ENCODE results near the gene RAD51B.

RAD51B gene

DNA sequence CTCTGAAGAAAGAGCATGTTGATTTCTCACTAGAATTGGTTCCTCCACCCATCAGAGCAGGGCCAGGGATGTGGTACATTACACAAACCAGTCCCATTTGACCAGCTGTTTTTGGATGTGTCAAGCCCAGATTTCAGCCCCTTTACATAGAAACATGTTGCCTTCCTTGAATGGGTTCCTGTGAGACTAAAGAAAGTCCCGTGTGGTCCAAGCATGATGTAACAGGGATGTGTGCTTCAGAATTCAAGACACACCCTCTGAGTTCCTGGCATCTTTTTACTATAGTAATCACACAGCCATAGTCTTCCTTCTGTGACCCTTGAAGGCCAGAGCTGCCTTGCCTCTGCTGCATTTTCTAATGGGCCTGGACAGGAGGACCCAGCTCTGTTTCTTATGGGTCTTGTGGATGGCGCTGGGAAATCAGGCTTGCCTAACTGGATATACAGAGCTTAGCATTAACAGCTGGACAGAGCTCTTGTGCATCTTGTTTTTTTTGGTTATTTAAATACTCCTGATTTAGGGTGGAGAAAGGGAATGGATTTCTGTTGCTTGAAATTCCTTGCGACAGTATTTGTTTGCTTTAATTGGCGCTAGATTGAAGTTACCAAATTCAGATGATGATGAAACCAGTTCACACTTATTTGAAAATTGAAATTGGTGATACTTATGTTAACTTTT is 632.3 kb downstream of the RAD51B start:
- TF ChIP-seq Cebpa-rat (IDR thresholded peaks at IDR 0.05): peak in 7 of 11 experiments; percentile 29 to 97 (median 91); a peak in 13 of 22 replicates
- H3K9ac ChIP-seq: peak overlapping the region in 8 of 11 experiments; percentile 53 to 91 (median 81); a peak in 18 of 22 replicates
- H3K9me3 ChIP-seq (replicated peaks in 1 of 11): peaks cover 17 to 26% (median 24%) of the 10 kb centered on the region in 11 experiments
- H3K36me3 ChIP-seq: peaks cover 0 to 11% (median 4%) of the 10 kb centered on the region in 11 experiments; a peak in 6 of 22 replicates
- H3K27ac ChIP-seq: peak overlapping the region; percentile 9 to 98 (median 90); a peak in 20 of 22 replicates
- no peak overlapping the region for H3K4me3 ChIP-seq
- H3K4me2 ChIP-seq: peak overlapping the region; percentile 43 to 97 (median 77)
- H4K20me1 ChIP-seq: no peaks in the 10 kb centered on the region
- peaks cover 52 to 81% (median 63%) of the 10 kb centered on the region in 10 experiments for H3K4me1 ChIP-seq
- no peaks in the 10 kb centered on the region for H3K27me3 ChIP-seq

- Histone ChIP-seq H3K4me3 (no peak overlapping the region), H3K4me1 (peaks cover 10 to 33% (median 23%) of the 10 kb centered on the region in 10 experiments; a peak in 19 of 20 replicates), H3K9ac (no peak overlapping the region), H4K20me1 (no peaks in the 10 kb centered on the region), H3K36me3 (peaks cover 0 to 11% (median 5%) of the 10 kb centered on the region in 11 experiments; a peak in 6 of 22 replicates), H3K4me2 (no peak overlapping the region), H3K27ac (no peak overlapping the region), H3K9me3 (replicated peaks in 1 of 11) (peaks cover 17 to 31% (median 24%) of the 10 kb centered on the region in 11 experiments), H3K27me3 (no peaks in the 10 kb centered on the region)
- no peak for TF ChIP-seq Cebpa-rat (IDR thresholded peaks at IDR 0.05)
Observed at GRCh38 chr14:68458253-68458652, 638.7 kb downstream of the RAD51B start.

GRCh38 chr14:68458840-68459469 is 639.4 kb downstream of the RAD51B start:
- H3K4me2 ChIP-seq: peak overlapping the region in 8 of 11 experiments; percentile 26 to 76 (median 68); a peak in 12 of 22 replicates

DNA sequence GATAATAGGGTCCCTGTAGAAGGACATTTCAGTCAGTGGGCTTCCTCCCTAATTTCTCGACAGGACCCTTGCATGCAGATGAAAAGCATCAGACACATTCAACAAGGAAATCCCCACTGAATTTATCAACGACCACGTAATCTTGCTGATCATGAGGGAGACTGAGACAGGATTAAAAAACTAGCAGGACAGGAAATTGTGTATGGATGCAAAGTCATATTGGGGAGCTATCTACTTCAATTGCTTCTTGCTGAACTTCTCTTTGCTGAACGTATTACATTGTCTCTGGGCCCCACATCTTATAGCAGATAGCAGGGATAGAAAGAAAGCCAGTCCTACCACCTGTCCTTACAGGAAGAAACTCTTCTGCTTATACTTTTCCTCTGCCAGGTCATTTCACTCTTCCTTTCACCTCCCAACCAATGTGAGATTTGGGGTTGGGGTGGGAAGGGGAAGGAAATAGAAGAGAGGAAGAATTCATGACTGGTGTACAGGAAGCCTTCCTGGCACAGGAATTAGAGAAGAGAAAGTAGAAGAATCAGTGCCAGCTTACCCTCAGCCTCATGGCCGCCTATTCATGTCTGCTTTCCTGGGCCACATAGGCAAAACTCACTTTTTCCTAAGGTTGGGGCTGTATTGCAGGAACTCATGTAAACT is 640.0 kb downstream of the RAD51B start:
- H3K27me3 ChIP-seq: no peaks in the 10 kb centered on the region
- H4K20me1 ChIP-seq: no peaks in the 10 kb centered on the region
- H3K9ac ChIP-seq: no peak overlapping the region
- H3K27ac ChIP-seq: peak overlapping the region in 7 of 11 experiments; percentile 14 to 65 (median 34); a peak in 7 of 22 replicates
- no peak for TF ChIP-seq Cebpa-rat (IDR thresholded peaks at IDR 0.05)
- H3K9me3 ChIP-seq (replicated peaks in 1 of 11): peaks cover 12 to 25% (median 18%) of the 10 kb centered on the region in 11 experiments
- peaks cover 1 to 36% (median 23%) of the 10 kb centered on the region in 10 experiments; a peak in 19 of 20 replicates for H3K4me1 ChIP-seq
- H3K4me2 ChIP-seq: peak overlapping the region; percentile 3 to 76 (median 46); a peak in 19 of 22 replicates
- H3K36me3 ChIP-seq: peaks cover 0 to 11% (median 3%) of the 10 kb centered on the region in 11 experiments; a peak in 6 of 22 replicates
- H3K4me3 ChIP-seq: no peak overlapping the region

More at GRCh38 chr14:68458840-68459469, 639.4 kb downstream of the RAD51B start:
- peaks cover 0 to 11% (median 5%) of the 10 kb centered on the region in 11 experiments; a peak in 6 of 22 replicates for H3K36me3 ChIP-seq
- H3K9ac ChIP-seq: no peak overlapping the region
- peaks cover 17 to 31% (median 24%) of the 10 kb centered on the region in 11 experiments for H3K9me3 ChIP-seq (replicated peaks in 1 of 11)
- no peak overlapping the region for H3K4me3 ChIP-seq
- H3K27ac ChIP-seq: peak overlapping the region in 2 of 11 experiments; percentile 34 to 46; a peak in 4 of 22 replicates
- peaks cover 3 to 30% (median 23%) of the 10 kb centered on the region in 10 experiments; a peak in 19 of 20 replicates for H3K4me1 ChIP-seq
- no peak for TF ChIP-seq Cebpa-rat (IDR thresholded peaks at IDR 0.05)
- no peaks in the 10 kb centered on the region for H3K27me3 ChIP-seq
- H4K20me1 ChIP-seq: no peaks in the 10 kb centered on the region

GRCh38 chr14:68460541-68460940 is 641.0 kb downstream of the RAD51B start:
- Histone ChIP-seq H4K20me1 (no peaks in the 10 kb centered on the region), H3K4me3 (no peak overlapping the region), H3K27ac (peak overlapping the region in 5 of 11 experiments; percentile 20 to 65 (median 45); a peak in 6 of 22 replicates), H3K36me3 (peaks cover 0 to 11% (median 0%) of the 10 kb centered on the region in 11 experiments; a peak in 1 of 22 replicates), H3K27me3 (no peaks in the 10 kb centered on the region), H3K4me2 (peak overlapping the region in 7 of 11 experiments; percentile 46 to 76 (median 69); a peak in 13 of 22 replicates), H3K9me3 (replicated peaks in 1 of 11) (peaks cover 2 to 16% (median 9%) of the 10 kb centered on the region in 11 experiments; a peak in 20 of 22 replicates), H3K9ac (no peak overlapping the region), H3K4me1 (peaks cover 11 to 46% (median 29%) of the 10 kb centered on the region in 10 experiments; a peak in 19 of 20 replicates)
- TF ChIP-seq Cebpa-rat (IDR thresholded peaks at IDR 0.05): no peak

GRCh38 chr14:68461086-68461485 is 641.5 kb downstream of the RAD51B start:
- H3K4me1 ChIP-seq: peaks cover 11 to 47% (median 29%) of the 10 kb centered on the region in 10 experiments; a peak in 19 of 20 replicates
- no peak for TF ChIP-seq Cebpa-rat (IDR thresholded peaks at IDR 0.05)
- peaks cover 0 to 10% (median 3%) of the 10 kb centered on the region in 11 experiments; a peak in 12 of 22 replicates for H3K9me3 ChIP-seq (replicated peaks in 1 of 11)
- 0 out of 22 replicates have a peak, but pooled peaks cover 0 to 11% (median 0%) of the 10 kb centered on the region in 11 experiments for H3K36me3 ChIP-seq
- no peak overlapping the region for H3K4me3 ChIP-seq
- H4K20me1 ChIP-seq: no peaks in the 10 kb centered on the region
- no peak overlapping the region for H3K9ac ChIP-seq
- 0 out of 22 replicates have a peak overlapping the region, but pooled peaks of 1 of the 11 experiments have one; percentile 45 for H3K27ac ChIP-seq
- no peaks in the 10 kb centered on the region for H3K27me3 ChIP-seq
- peak overlapping the region in 2 of 11 experiments; percentile 75 to 76; a peak in 3 of 22 replicates for H3K4me2 ChIP-seq

GRCh38 chr14:68462683-68463082 is 643.1 kb downstream of the RAD51B start:
- H4K20me1 ChIP-seq: no peaks in the 10 kb centered on the region
- peaks cover 11 to 58% (median 37%) of the 10 kb centered on the region in 10 experiments; a peak in 19 of 20 replicates for H3K4me1 ChIP-seq
- no peak for TF ChIP-seq Cebpa-rat (IDR thresholded peaks at IDR 0.05)
- H3K9me3 ChIP-seq (replicated peaks in 1 of 11): peaks cover 0 to 5% (median 0%) of the 10 kb centered on the region in 11 experiments; a peak in 1 of 22 replicates
- no peak overlapping the region for H3K4me2 ChIP-seq
- H3K4me3 ChIP-seq: no peak overlapping the region
- H3K27me3 ChIP-seq: no peaks in the 10 kb centered on the region
- 0 out of 22 replicates have a peak, but pooled peaks cover 0 to 11% (median 0%) of the 10 kb centered on the region in 11 experiments for H3K36me3 ChIP-seq
- no peak overlapping the region for H3K9ac ChIP-seq
- no peak overlapping the region for H3K27ac ChIP-seq

DNA sequence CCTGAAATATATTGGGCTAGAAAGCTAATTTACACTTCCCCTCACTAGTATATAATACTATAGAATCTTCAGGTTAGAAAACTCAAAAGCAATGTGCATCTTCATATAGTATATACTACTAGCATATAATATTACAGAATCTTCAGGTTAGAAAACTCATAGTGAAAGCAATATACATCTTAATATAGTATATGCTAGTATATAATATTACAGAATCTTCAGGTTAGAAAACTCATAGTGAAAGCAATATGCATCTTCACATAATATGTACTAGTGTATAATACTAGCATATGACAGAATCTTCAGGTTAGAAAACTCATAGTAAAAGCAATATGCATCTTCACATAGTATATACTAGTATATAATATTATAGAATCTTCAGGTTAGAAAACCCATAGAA is 643.7 kb downstream of the RAD51B start:
- peaks cover 13 to 64% (median 40%) of the 10 kb centered on the region in 10 experiments for H3K4me1 ChIP-seq
- peaks cover 0 to 5% (median 0%) of the 10 kb centered on the region in 11 experiments; a peak in 1 of 22 replicates for H3K9me3 ChIP-seq (replicated peaks in 1 of 11)
- no peak overlapping the region for H3K4me3 ChIP-seq
- H4K20me1 ChIP-seq: no peaks in the 10 kb centered on the region
- H3K4me2 ChIP-seq: no peak overlapping the region
- no peaks in the 10 kb centered on the region for H3K27me3 ChIP-seq
- TF ChIP-seq Cebpa-rat (IDR thresholded peaks at IDR 0.05): no peak
- no peak overlapping the region for H3K27ac ChIP-seq
- H3K36me3 ChIP-seq: 0 out of 22 replicates have a peak, but pooled peaks cover 0 to 11% (median 0%) of the 10 kb centered on the region in 11 experiments
- no peak overlapping the region for H3K9ac ChIP-seq
